MM.1S (cell line): ENCODE results near the gene P3H2.

Experiments
- CTCF ChIP-seq: fragments of 300-600 bp; sonication (generic); IDR thresholded peaks from 2 replicates; pipeline ENCODE4 v1.5.1; 2016; ENCODE audit warnings: antibody characterized with exemption, low read length, mixed read lengths
- EZH2 ChIP-seq: fragments of 300-600 bp; sonication (generic); optimal IDR thresholded peaks from 2 replicates; pipeline ENCODE3; 2017; ENCODE audit warnings: low read depth, mild to moderate bottlenecking, antibody characterized with exemption, low read length, mixed read lengths
- EZH2phosphoT487 ChIP-seq: fragments of 300-600 bp; sonication (generic); IDR thresholded peaks from 2 replicates; pipeline ENCODE4 v1.6.1; 2018; ENCODE audit warnings: antibody characterized with exemption, low read length

GRCh38 chr3:189981668-189982067 is 139.0 kb downstream of the P3H2 start:
- TF ChIP-seq CTCF = no peak
- TF ChIP-seq EZH2 = no peak
- TF ChIP-seq EZH2phosphoT487 = no peak
